Stomach (tissue), 9 donors: ENCODE results near the gene PPP1CC. TPM values are rescaled to one million over a fixed set of nuclear protein-coding genes. Genes with fewer than 3 reads are reported as not detected.

ENCODE experiments used
- DNase-seq, 2 donors: peaks; one replicate each; pipeline versions ENCODE4 v3.0.0 to v3.0.0-alpha.2; 2013 to 2019
- H3K27ac ChIP-seq, 5 donors: fragments of 200-600 bp in 4 of 5; sonication (generic) in 4 of 5; one replicate each; pipeline ENCODE4 v1.5.1; 2013 to 2019; ENCODE audit warnings: mild to moderate bottlenecking in 1 of 5, moderate library complexity in 1 of 5
- H3K27me3 ChIP-seq, 3 donors: fragments of 200-600 bp; sonication (generic); one replicate each; pipeline ENCODE4 v1.5.1; 2017 to 2019; ENCODE audit warnings: mixed run types in 1 of 3
- H3K36me3 ChIP-seq, 4 donors: fragments of 200-600 bp; sonication (generic); 1 replicate in 3 of 4; 2 replicates in 1 of 4; pipeline ENCODE4 v1.5.1; 2016 to 2019
- H3K4me1 ChIP-seq, 4 donors: fragments of 200-600 bp; sonication (generic); one replicate each; pipeline ENCODE4 v1.5.1; 2016 to 2019
- H3K4me3 ChIP-seq, 4 donors: fragments of 200-600 bp; sonication (generic) in 3 of 4; one replicate each; pipeline ENCODE4 v1.5.1; 2016 to 2019; ENCODE audit warnings: mild to moderate bottlenecking in 1 of 4
- H3K9me3 ChIP-seq, 4 donors: fragments of 200-600 bp; sonication (generic); one replicate each; pipeline ENCODE4 v1.5.1; 2016 to 2019
- CTCF ChIP-seq, 7 experiments: fragments of 450-650 bp in 4 of 7; fragments of 200-600 bp in 3 of 7; sonication (generic) in 3 of 7; IDR thresholded peaks; one replicate each; pipeline ENCODE4 v1.5.1; 2016 to 2019; ENCODE audit warnings: antibody characterized with exemption in 7 of 7, control low read depth in 2 of 7, mild to moderate bottlenecking in 1 of 7
- EP300 ChIP-seq: sonication (generic); formaldehyde crosslinking; IDR thresholded peaks from one replicate; pipeline ENCODE4 v1.6.1; 2017; ENCODE audit warnings: antibody characterized with exemption
- POLR2A ChIP-seq, 4 donors: fragments of 450-650 bp; IDR thresholded peaks; one replicate each; pipeline ENCODE4 v1.6.1; 2016; ENCODE audit warnings: antibody characterized with exemption in 4 of 4, control low read depth in 2 of 4, mild to moderate bottlenecking in 1 of 4, moderate library complexity in 1 of 4
- POLR2AphosphoS5 ChIP-seq, 3 donors: sonication (generic); formaldehyde crosslinking; IDR thresholded peaks; one replicate each; pipeline ENCODE4 v1.6.1; 2016; ENCODE audit warnings: antibody characterized with exemption in 3 of 3
- WGBS, 5 donors: extraction: QIAGEN DNeasy Blood & Tissue Kit in 3 of 5; methylation state at CpG; one replicate each; pipeline versions ENCODE4 v1.1.5 to v1.1.7; 2013 to 2018; 5-methylcytosine and 5-hydroxymethylcytosine counted together
- intact Hi-C: fragments of 100-400 bp; cut with DNase I; formaldehyde crosslinking; loops from one replicate; pipeline ENCODE4 v1.15.1; 2023; ENCODE audit warnings: low total_unique reads
- polyA plus RNA-seq, 3 donors: library from polyadenylated mRNA; stranded (reverse); fragments of 200-250 nt; gene quantifications; one replicate each; pipeline ENCODE4 v1.2.3, GENCODE V29; 2013
- total RNA-seq, 5 donors: library from RNA; depleted of rRNA; stranded (reverse); fragments of >200 nt; gene quantifications; one replicate each; pipeline versions ENCODE4 v1.1.0 to v1.2.3, GENCODE V29; 2014 to 2016
- donor health status: healthy with polysubstance abuse.
- donor health status: Bipolar disorder and iron deficiency.
- donor health status: healthy.

The PPP1CC gene
- total and polyA plus RNA-seq, 8 donors = 44.9 to 205 (median 90.2) TPM

GRCh38 chr12:110756611-110757010, 13.9 kb upstream of the PPP1CC start:
- no peak for TF ChIP-seq POLR2A (IDR thresholded peaks at IDR 0.05)
- no peak for TF ChIP-seq CTCF (IDR thresholded peaks at IDR 0.05)
- no peak for TF ChIP-seq POLR2AphosphoS5 (IDR thresholded peaks at IDR 0.05)
- no peak for TF ChIP-seq EP300
- H3K36me3 ChIP-seq = no peaks in the 10 kb centered on the region
- H3K4me3 ChIP-seq = no peak overlapping the region
- 76 to 95% (median 77%) methylated on average over 1 of the region's 1 CpG for WGBS, 5 donors
- intact Hi-C loops = no loop called here
- H3K9me3 ChIP-seq = no peaks in the 10 kb centered on the region
- H3K4me1 ChIP-seq = peaks cover 0 to 8% (median 0%) of the 10 kb centered on the region in 4 donors
- no peak overlapping the region for H3K27ac ChIP-seq
- DNase-seq = no peak
- H3K27me3 ChIP-seq = no peaks in the 10 kb centered on the region

- intact Hi-C loops = no loop called here
- DNase-seq = peak in 1 of 2 donors; percentile 44
- Histone ChIP-seq H3K4me3 (no peak overlapping the region), H3K9me3 (no peaks in the 10 kb centered on the region), H3K36me3 (no peaks in the 10 kb centered on the region), H3K27ac (peak overlapping the region in 1 of 5 donors; percentile 34), H3K27me3 (no peaks in the 10 kb centered on the region), H3K4me1 (peaks cover 0 to 8% (median 0%) of the 10 kb centered on the region in 4 donors)
- WGBS, 5 donors = 61 to 76% (median 72%) methylated on average over 3 of the region's 3 CpGs
- no peak for TF ChIP-seq EP300
- no peak for TF ChIP-seq POLR2A (IDR thresholded peaks at IDR 0.05)
- TF ChIP-seq CTCF (IDR thresholded peaks at IDR 0.05) = no peak
- TF ChIP-seq POLR2AphosphoS5 (IDR thresholded peaks at IDR 0.05) = no peak
Observed at GRCh38 chr12:110754101-110754793, 11.6 kb upstream of the PPP1CC start.

GRCh38 chr12:110750784-110751461, 8.2 kb upstream of the PPP1CC start:
- Histone ChIP-seq H3K4me3 (no peak overlapping the region), H3K27me3 (no peaks in the 10 kb centered on the region), H3K27ac (peak overlapping the region in 3 of 5 donors; percentile 28 to 57 (median 43)), H3K9me3 (no peaks in the 10 kb centered on the region), H3K36me3 (no peaks in the 10 kb centered on the region), H3K4me1 (peaks cover 0 to 8% (median 0%) of the 10 kb centered on the region in 4 donors)
- peak in 1 of 3 donors; percentile 18 for TF ChIP-seq POLR2AphosphoS5 (IDR thresholded peaks at IDR 0.05)
- no peak for TF ChIP-seq EP300
- no peak for DNase-seq
- WGBS, 5 donors = 81 to 84% (median 83%) methylated on average over 13 of the region's 13 CpGs
- intact Hi-C loops = no loop called here

- DNase-seq = no peak
- H3K36me3 ChIP-seq = no peaks in the 10 kb centered on the region
- H3K9me3 ChIP-seq = no peaks in the 10 kb centered on the region
- no peak overlapping the region for H3K4me3 ChIP-seq
- peaks cover 15 to 27% (median 20%) of the 10 kb centered on the region in 4 donors for H3K4me1 ChIP-seq
- TF ChIP-seq POLR2A (IDR thresholded peaks at IDR 0.05) (no peak), CTCF (IDR thresholded peaks at IDR 0.05) (no peak), EP300 (no peak), POLR2AphosphoS5 (IDR thresholded peaks at IDR 0.05) (no peak)
- 91 to 96% (median 93%) methylated on average over 6 of the region's 6 CpGs for WGBS, 5 donors
- intact Hi-C loops = no loop called here
- no peaks in the 10 kb centered on the region for H3K27me3 ChIP-seq
- H3K27ac ChIP-seq = no peak overlapping the region
Observed at GRCh38 chr12:110746550-110746949, 3.9 kb upstream of the PPP1CC start.
